H1 (cell line): ENCODE data around the gene CELF5. TPM values are rescaled to one million over a fixed set of nuclear protein-coding genes. Genes with fewer than 3 reads are reported as not detected.
A peak's percentile ranks its signal among the peaks of the same experiment; 100 is the strongest.

Source experiments
- CTCF ChIA-PET: fragments of 300-600 bp; sonication (Branson Sonifier 250); formaldehyde crosslinking; loops from one replicate; lab custom pipeline; 2021; ENCODE audit not compliant: partially characterized antibody; lab: Charles Lee
- POLR2A ChIA-PET: fragments of 300-600 bp; sonication (Branson Sonifier 250); formaldehyde crosslinking; loops from one replicate; lab custom pipeline; 2021; ENCODE audit warnings: inconsistent platforms; ENCODE audit not compliant: partially characterized antibody; lab: Charles Lee
- DNase-seq, 2 experiments: peaks; one replicate each; pipeline versions ENCODE4 v3.0.0 to v3.0.0-alpha.2; 2010 to 2022; ENCODE audit warnings: low spot score in 2 of 2, low read depth in 1 of 2, mixed read lengths in 1 of 2
- FAIRE-seq: peaks from 2 replicates; lab custom pipeline; 2011; peaks lifted over from hg19 to GRCh38; lab: Jason Lieb, UNC
- H2AFZ ChIP-seq: 2 replicates; pipeline ENCODE4 v1.8.1; 2012; ENCODE audit warnings: low read length, inconsistent platforms
- H2AK5ac ChIP-seq: 2 replicates; pipeline ENCODE4 v1.6.1; 2013; ENCODE audit warnings: low read depth, low read length
- H2BK120ac ChIP-seq: replicated peaks from 2 replicates; pipeline ENCODE3; 2013; ENCODE audit warnings: low read depth, low read length, inconsistent platforms
- H2BK12ac ChIP-seq: 2 replicates; pipeline ENCODE4 v1.6.1; 2013; ENCODE audit warnings: low read depth, low read length
- H2BK15ac ChIP-seq: 2 replicates; pipeline ENCODE4 v1.6.1; 2013; ENCODE audit warnings: low read length
- H2BK20ac ChIP-seq: 2 replicates; pipeline ENCODE4 v1.6.1; 2013; ENCODE audit warnings: low read length
- H2BK5ac ChIP-seq: 2 replicates; pipeline ENCODE4 v1.6.1; 2013; ENCODE audit warnings: low read depth, low read length
- H3K14ac ChIP-seq: 2 replicates; pipeline ENCODE4 v1.6.1; 2013; ENCODE audit warnings: inconsistent platforms; ENCODE audit not compliant: insufficient read length
- H3K18ac ChIP-seq: 2 replicates; pipeline ENCODE4 v1.6.1; 2013; ENCODE audit warnings: low read length; ENCODE audit errors: extremely low read depth
- H3K23ac ChIP-seq: 2 replicates; pipeline ENCODE4 v1.6.1; 2013; ENCODE audit warnings: inconsistent platforms; ENCODE audit not compliant: insufficient read length
- H3K23me2 ChIP-seq: 2 replicates; pipeline ENCODE4 v1.6.1; 2013; ENCODE audit warnings: low read depth, low read length
- H3K27ac ChIP-seq: 2 replicates; pipeline ENCODE4 v1.6.1; 2011; ENCODE audit warnings: low read depth, low read length, inconsistent platforms
- H3K27me3 ChIP-seq, 4 experiments: replicated peaks in 1 of 4; 1 replicate in 1 of 4; 2 replicates in 3 of 4; pipeline versions ENCODE4 v1.6.1 to v1.8.1; 2011 to 2013; ENCODE audit warnings: low read length in 3 of 4, mild to moderate bottlenecking in 3 of 4, inconsistent platforms in 2 of 4, mixed read lengths in 2 of 4, moderate library complexity in 1 of 4; ENCODE audit not compliant: control insufficient read depth in 3 of 4, insufficient read depth in 3 of 4; ENCODE audit errors: extremely low read depth in 1 of 4
- H3K36me3 ChIP-seq, 4 experiments: 2 replicates each; pipeline versions ENCODE4 v1.6.1 to v1.8.1; 2011 to 2013; ENCODE audit warnings: mild to moderate bottlenecking in 4 of 4, low read length in 3 of 4, moderate library complexity in 2 of 4, control low read depth in 1 of 4, inconsistent platforms in 1 of 4; ENCODE audit not compliant: insufficient read depth in 4 of 4, control insufficient read depth in 2 of 4
- H3K4ac ChIP-seq: replicated peaks from 2 replicates; pipeline ENCODE3; 2013; ENCODE audit warnings: low read length, low read depth, mixed read lengths, inconsistent platforms; ENCODE audit not compliant: insufficient read length
- H3K4me1 ChIP-seq, 4 experiments: replicated peaks in 1 of 4; 1 replicate in 1 of 4; 2 replicates in 3 of 4; pipeline versions ENCODE4 v1.6.1 to v1.8.1; 2011 to 2013; ENCODE audit warnings: low read length in 3 of 4, inconsistent platforms in 2 of 4, mixed read lengths in 1 of 4; ENCODE audit not compliant: insufficient read depth in 4 of 4, control insufficient read depth in 3 of 4
- H3K4me2 ChIP-seq, 2 experiments: 2 replicates each; pipeline versions ENCODE4 v1.6.1 to v1.8.1; 2011 to 2013; ENCODE audit warnings: low read depth in 2 of 2, low read length in 2 of 2, control low read depth in 1 of 2, inconsistent platforms in 1 of 2, mild to moderate bottlenecking in 1 of 2; ENCODE audit not compliant: insufficient read depth in 1 of 2
- H3K4me3 ChIP-seq, 4 experiments: fragments of 200-600, 300-600 bp in 1 of 4; sonication (generic), shearing (Covaris generic), sonication (Bioruptor Twin) in 1 of 4; 2 replicates each; pipeline versions ENCODE4 v1.5.1 to v1.8.1; 2011 to 2016; ENCODE audit warnings: low read length in 4 of 4, low read depth in 3 of 4, control low read depth in 2 of 4, inconsistent platforms in 2 of 4, mild to moderate bottlenecking in 2 of 4, mixed read lengths in 1 of 4, moderate library complexity in 1 of 4; ENCODE audit not compliant: insufficient read depth in 2 of 4; ENCODE audit errors: extremely low read depth in 1 of 4
- H3K56ac ChIP-seq: replicated peaks from 2 replicates; pipeline ENCODE3; 2013; ENCODE audit warnings: low read depth, mild to moderate bottlenecking, mixed read lengths, low read length, inconsistent platforms; ENCODE audit not compliant: insufficient read length
- H3K79me1 ChIP-seq: 2 replicates; pipeline ENCODE4 v1.6.1; 2013; ENCODE audit warnings: low read depth, low read length, control low read depth
- H3K79me2 ChIP-seq, 2 experiments: 2 replicates each; pipeline versions ENCODE4 v1.6.1 to v1.8.1; 2012 to 2013; ENCODE audit warnings: low read length in 2 of 2, mild to moderate bottlenecking in 2 of 2, inconsistent platforms in 1 of 2; ENCODE audit not compliant: insufficient read depth in 2 of 2, control insufficient read depth in 1 of 2
- H3K9ac ChIP-seq, 4 experiments: replicated peaks in 1 of 4; 1 replicate in 1 of 4; 2 replicates in 3 of 4; pipeline versions ENCODE4 v1.6.1 to v1.8.1; 2011 to 2013; ENCODE audit warnings: low read depth in 3 of 4, low read length in 3 of 4, control low read depth in 2 of 4, mild to moderate bottlenecking in 2 of 4, moderate library complexity in 2 of 4, inconsistent platforms in 1 of 4; ENCODE audit errors: extremely low read depth in 1 of 4
- H3K9me3 ChIP-seq, 2 experiments: 2 replicates each; pipeline versions ENCODE4 v1.6.1 to v1.8.1; 2012 to 2013; ENCODE audit warnings: mild to moderate bottlenecking in 2 of 2, moderate library complexity in 2 of 2, control low read depth in 1 of 2, inconsistent platforms in 1 of 2, low read depth in 1 of 2, low read length in 1 of 2, mixed read lengths in 1 of 2; ENCODE audit not compliant: insufficient read depth in 2 of 2
- H4K20me1 ChIP-seq, 2 experiments: replicated peaks in 1 of 2; 2 replicates each; pipeline versions ENCODE3 to v1.8.1; 2011 to 2013; ENCODE audit warnings: inconsistent platforms in 2 of 2, low read length in 2 of 2, mild to moderate bottlenecking in 1 of 2; ENCODE audit not compliant: insufficient read depth in 2 of 2, control insufficient read depth in 1 of 2
- H4K5ac ChIP-seq: 2 replicates; pipeline ENCODE4 v1.6.1; 2013; ENCODE audit warnings: low read length, low read depth, mixed read lengths, inconsistent platforms; ENCODE audit not compliant: insufficient read length
- H4K8ac ChIP-seq: 2 replicates; pipeline ENCODE4 v1.8.0; 2013; ENCODE audit warnings: mild to moderate bottlenecking, moderate library complexity, low read length, inconsistent platforms; ENCODE audit not compliant: insufficient read depth; ENCODE audit errors: extremely low read depth
- H4K91ac ChIP-seq: replicated peaks from 2 replicates; pipeline ENCODE3; 2013; ENCODE audit warnings: low read length, mixed read lengths, inconsistent platforms; ENCODE audit not compliant: insufficient read length
- JUND ChIP-seq: IDR thresholded peaks from 2 replicates; pipeline ENCODE4 v1.6.1; 2011; ENCODE audit warnings: mild to moderate bottlenecking, improper control_type of control experiment, low read length
- KDM1A ChIP-seq: fragments of 200-600, 300-600 bp; sonication (generic); IDR thresholded peaks from 2 replicates; pipeline ENCODE4 v1.7.1; 2016; ENCODE audit warnings: mild to moderate bottlenecking, low read length, borderline replicate concordance
- NANOG ChIP-seq: IDR thresholded peaks from 2 replicates; pipeline ENCODE4 v1.6.1; 2011; ENCODE audit warnings: low read length, low read depth, mild to moderate bottlenecking, inconsistent platforms; ENCODE audit not compliant: insufficient read depth, poor library complexity, severe bottlenecking
- RFX5 ChIP-seq: IDR thresholded peaks from 2 replicates; pipeline ENCODE4 v1.6.1; 2011; ENCODE audit warnings: low read depth, low read length, improper control_type of control experiment, borderline replicate concordance
- RNF2 ChIP-seq: fragments of 200-900, 300-1000 bp; sonication (generic); IDR thresholded peaks from 2 replicates; pipeline ENCODE4 v1.7.1; 2016; ENCODE audit warnings: borderline replicate concordance, low read depth, mild to moderate bottlenecking, antibody characterized with exemption, low read length; ENCODE audit not compliant: poor library complexity, severe bottlenecking; ENCODE audit errors: missing control alignments
- RXRA ChIP-seq: IDR thresholded peaks from 2 replicates; pipeline ENCODE4 v1.6.1; 2011; ENCODE audit warnings: low read depth, mild to moderate bottlenecking, low read length, moderate library complexity; ENCODE audit not compliant: insufficient read depth
- SAP30 ChIP-seq: fragments of 300-600 bp; sonication (generic); IDR thresholded peaks from 2 replicates; pipeline ENCODE4 v1.7.1; 2012; ENCODE audit warnings: low read length, moderate library complexity, mild to moderate bottlenecking, inconsistent platforms; ENCODE audit not compliant: insufficient read depth, insufficient replicate concordance
- WGBS, 2 experiments: shearing (Covaris generic) in 1 of 2; methylation state at CpG; one replicate each; pipeline versions ENCODE4 v1.1.6 to v1.1.7; 2013 to 2015; ENCODE audit warnings: low lambda C conversion rate in 2 of 2, mixed read lengths in 2 of 2, inconsistent platforms in 1 of 2, low coverage in 1 of 2, missing lambda C conversion rate in 1 of 2; ENCODE audit not compliant: insufficient replicate concordance in 2 of 2, insufficient coverage in 1 of 2, insufficient read length in 1 of 2; ENCODE audit errors: extremely low coverage in 1 of 2, missing lambda C conversion rate in 1 of 2; 5-methylcytosine and 5-hydroxymethylcytosine counted together
- polyA plus RNA-seq, 7 experiments: library from polyadenylated mRNA; depleted of rRNA in 3 of 7; stranded (reverse) in 5 of 7; unstranded in 2 of 7; fragments of >200 nt in 5 of 7; fragments of 200-250 nt in 2 of 7; gene quantifications; 1 replicate in 5 of 7; 2 replicates in 1 of 7; 4 replicates in 1 of 7; pipeline versions ENCODE4 v1.2.1 to v1.2.3, GENCODE V29; 2011 to 2013; ENCODE audit warnings: missing spikeins in 2 of 7, mixed read lengths in 2 of 7
- total RNA-seq: library from RNA; stranded (reverse); fragmentation: NEBNext Ultra II Directional; extraction: Animal tissue kit (Norgen Biotek cat#: 25700); gene quantifications from 2 replicates; pipeline ENCODE4 v1.2.1, GENCODE V29; 2021

Gene CELF5
- total and polyA plus RNA-seq, 2 of the 8 experiments (the other 6 are each of a cell fraction or from before 2014, with no cell fraction given) = 9.8 to 15.0 TPM

GRCh38 chr19:3296034-3296433, 71.6 kb downstream of the CELF5 start:
- Histone ChIP-seq H4K5ac (no peak overlapping the region), H3K4me3 (0 out of 8 replicates have a peak overlapping the region, but pooled peaks of 1 of the 4 experiments have one; percentile 19), H3K14ac (no peak overlapping the region), H3K23me2 (no peaks in the 10 kb centered on the region), H3K79me2 (no peaks in the 10 kb centered on the region), H3K4me2 (0 out of 4 replicates have a peak overlapping the region, but pooled peaks of 1 of the 2 experiments have one; percentile 0), H2AK5ac (no peak overlapping the region), H3K4ac (no peak overlapping the region), H3K27ac (no peak overlapping the region), H3K27me3 (peaks cover 0 to 3% (median 2%) of the 10 kb centered on the region in 4 experiments; a peak in 1 of 7 replicates), H2BK15ac (no peak overlapping the region), H2AFZ (no peak overlapping the region), H3K56ac (no peak overlapping the region), H4K20me1 (no peaks in the 10 kb centered on the region), H4K8ac (no peak overlapping the region), H2BK20ac (no peak overlapping the region), H3K23ac (no peak overlapping the region), H3K36me3 (no peaks in the 10 kb centered on the region), H4K91ac (no peak overlapping the region), H3K79me1 (no peaks in the 10 kb centered on the region), H2BK5ac (no peak overlapping the region), H2BK120ac (no peak overlapping the region), H3K9me3 (no peaks in the 10 kb centered on the region), H3K9ac (no peak overlapping the region), H2BK12ac (no peak overlapping the region), H3K4me1 (peaks cover 0 to 4% (median 3%) of the 10 kb centered on the region in 4 experiments; a peak in 5 of 7 replicates), H3K18ac (no peak overlapping the region)
- no peak for FAIRE-seq
- TF ChIP-seq JUND = no peak
- TF ChIP-seq KDM1A = no peak
- TF ChIP-seq RNF2 = no peak
- TF ChIP-seq NANOG = no peak
- TF ChIP-seq RFX5 = no peak
- no peak for TF ChIP-seq RXRA
- TF ChIP-seq SAP30 = no peak
- 83% methylated on average over 6 of the region's 9 CpGs; no CpG with 5 or more reads in 1 of the 2 experiments for WGBS, 2 experiments
- POLR2A ChIA-PET = no interaction called here
- CTCF ChIA-PET = interaction anchor here (0.7 to 1.2 kb wide), 2 partner anchors 9 to 40 kb away, joined by 3 to 4 read pairs; no protein-coding TSS in a partner anchor
- DNase-seq = no peak
